Lower leg skin (tissue), 3 donors: Measurements from ENCODE around the gene LRP1B.

Experiments used
- POLR2A ChIP-seq, 2 donors: fragments of 450-650 bp; IDR thresholded peaks; one replicate each; pipeline ENCODE4 v1.6.1; 2016 to 2017; ENCODE audit warnings: antibody characterized with exemption in 2 of 2, mild to moderate bottlenecking in 1 of 2, moderate library complexity in 1 of 2
- TF ChIP-seq, protein P1 (sequence below), 3 donors: fragments of 450-650 bp; IDR thresholded peaks; one replicate each; pipeline ENCODE4 v1.5.1; 2016; ENCODE audit warnings: antibody characterized with exemption in 3 of 3, mild to moderate bottlenecking in 3 of 3, moderate library complexity in 2 of 3

DNA sequence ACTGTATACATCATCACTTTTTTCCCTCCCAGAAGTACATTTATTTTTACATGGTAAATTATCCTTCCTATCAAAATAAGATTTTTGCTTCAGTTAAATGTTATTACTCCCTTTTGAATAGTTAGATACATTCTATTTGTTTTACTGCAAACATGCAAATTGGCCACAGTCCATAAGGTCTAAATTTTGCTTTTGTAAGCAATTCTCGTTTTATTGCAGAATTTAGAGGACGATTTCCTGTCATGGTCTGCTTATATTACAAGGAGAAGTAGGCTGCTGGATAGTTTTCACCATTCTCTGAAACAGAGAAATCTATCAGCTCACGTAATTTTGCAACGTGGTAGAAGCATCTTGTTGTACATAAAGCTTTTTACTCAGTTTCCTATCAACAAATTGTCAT is 1632.5 kb downstream of the LRP1B start:
- TF ChIP-seq, protein P1, sequence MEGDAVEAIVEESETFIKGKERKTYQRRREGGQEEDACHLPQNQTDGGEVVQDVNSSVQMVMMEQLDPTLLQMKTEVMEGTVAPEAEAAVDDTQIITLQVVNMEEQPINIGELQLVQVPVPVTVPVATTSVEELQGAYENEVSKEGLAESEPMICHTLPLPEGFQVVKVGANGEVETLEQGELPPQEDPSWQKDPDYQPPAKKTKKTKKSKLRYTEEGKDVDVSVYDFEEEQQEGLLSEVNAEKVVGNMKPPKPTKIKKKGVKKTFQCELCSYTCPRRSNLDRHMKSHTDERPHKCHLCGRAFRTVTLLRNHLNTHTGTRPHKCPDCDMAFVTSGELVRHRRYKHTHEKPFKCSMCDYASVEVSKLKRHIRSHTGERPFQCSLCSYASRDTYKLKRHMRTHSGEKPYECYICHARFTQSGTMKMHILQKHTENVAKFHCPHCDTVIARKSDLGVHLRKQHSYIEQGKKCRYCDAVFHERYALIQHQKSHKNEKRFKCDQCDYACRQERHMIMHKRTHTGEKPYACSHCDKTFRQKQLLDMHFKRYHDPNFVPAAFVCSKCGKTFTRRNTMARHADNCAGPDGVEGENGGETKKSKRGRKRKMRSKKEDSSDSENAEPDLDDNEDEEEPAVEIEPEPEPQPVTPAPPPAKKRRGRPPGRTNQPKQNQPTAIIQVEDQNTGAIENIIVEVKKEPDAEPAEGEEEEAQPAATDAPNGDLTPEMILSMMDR (IDR thresholded peaks at IDR 0.05), result no peak
- TF ChIP-seq POLR2A (IDR thresholded peaks at IDR 0.05), result no peak
